ENCODE data around the gene CACNA1C. TPM values are rescaled to one million over a fixed set of nuclear protein-coding genes. Genes with fewer than 3 reads are reported as not detected.

CACNA1C gene
- total and polyA plus RNA-seq, 2 of the 4 experiments (the other 2 are of a cell fraction) = 1.6 to 2.6 TPM

DNA sequence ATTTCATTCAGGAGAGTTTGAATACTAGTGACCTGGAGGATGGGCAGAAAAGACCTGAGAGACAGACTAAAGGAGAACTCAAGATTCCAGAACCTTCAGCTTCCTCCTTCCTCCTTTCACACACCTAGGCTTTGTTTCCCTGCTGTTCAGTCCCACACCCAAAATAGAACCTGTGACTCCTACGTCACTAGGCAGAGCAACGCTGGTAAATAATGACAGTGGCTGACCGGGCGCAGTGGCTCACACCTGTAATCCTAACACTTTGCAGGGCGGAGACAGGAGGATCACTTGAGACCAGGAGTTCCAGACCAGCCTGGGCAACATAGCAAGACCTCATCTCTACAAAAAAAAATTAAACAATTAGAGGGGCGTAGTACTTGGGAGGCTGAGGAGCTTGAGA is 575.6 kb downstream of the CACNA1C start:
- BruUV-seq (replicated peaks) = no TSS peak
- Histone ChIP-seq H2AK5ac (ENCODE audit: low read depth, low read length) (no peak overlapping the region), H4K8ac (ENCODE audit: low read depth in 2 of 2, low read length in 2 of 2) (no peak overlapping the region), H2BK120ac (ENCODE audit: low read depth, low read length) (no peak overlapping the region), H3K9ac (ENCODE audit: low read depth, low read length) (no peak overlapping the region), H4K20me1 (ENCODE audit: insufficient read depth, low read length) (no peaks in the 10 kb centered on the region), H3K9me1 (ENCODE audit: insufficient read depth, low read length) (no peaks in the 10 kb centered on the region), H3K9me3 (ENCODE audit: control insufficient read depth, insufficient read depth, low read length) (no peaks in the 10 kb centered on the region), H2AFZ (replicated peaks; ENCODE audit: low read length, poor library complexity) (no peak overlapping the region), H2AK9ac (replicated peaks; ENCODE audit: low read depth, low read length, poor library complexity) (no peak overlapping the region), H3K14ac (replicated peaks; ENCODE audit: low read depth, low read length) (no peak overlapping the region), H4K5ac (ENCODE audit: low read depth, low read length) (no peak overlapping the region), H2BK5ac (ENCODE audit: low read depth, low read length, poor library complexity, severe bottlenecking) (no peak overlapping the region), H3K27ac (ENCODE audit: insufficient read depth, low read length) (no peak overlapping the region), H3K27me3 (ENCODE audit: control insufficient read depth, insufficient read depth, low read length) (no peaks in the 10 kb centered on the region; the same call in 1 of the 2 replicates), H3K79me1 (ENCODE audit: low read depth in 1 of 2, low read length in 2 of 2) (no peaks in the 10 kb centered on the region), H3K4me3 (ENCODE audit: insufficient read depth, low read depth, low read length) (no peak overlapping the region), H3K4me2 (ENCODE audit: low read depth, low read length) (no peak overlapping the region), H3K36me3 (ENCODE audit: control insufficient read depth, insufficient read depth, low read length) (peaks cover 5% of the 10 kb centered on the region), H2BK15ac (ENCODE audit: low read depth, low read length) (no peak overlapping the region), H3K4ac (ENCODE audit: low read depth, low read length) (no peak overlapping the region), H3K23ac (ENCODE audit: low read depth, low read length) (no peak overlapping the region), H3K4me1 (ENCODE audit: control insufficient read depth, insufficient read depth, low read length) (no peaks in the 10 kb centered on the region), H3K56ac (ENCODE audit: extremely low read depth, insufficient read depth, low read length) (no peak overlapping the region), H4K91ac (ENCODE audit: insufficient read depth, low read depth, low read length) (no peak overlapping the region), H3K18ac (ENCODE audit: low read depth, low read length) (no peak overlapping the region), H2BK20ac (ENCODE audit: low read depth, low read length) (no peak overlapping the region)
- intact Hi-C loops (cut with micrococcal nuclease) = no loop called here
- ChIA-PET CTCF (no interaction called here), POLR2A (ENCODE audit: unreplicated experiment) (no interaction called here)
- no CpG with 5 or more reads among the region's 6 CpGs for WGBS, 2 experiments (ENCODE audit: extremely low coverage in 2 of 2, insufficient read length in 1 of 2)
- ATAC-seq (ENCODE audit: low read depth) (no peak), DNase-seq (no peak)
- dilution Hi-C loops (cut with HindIII; ENCODE audit: low sequenced_read_pairs, unreplicated experiment) = no loop called here
- TF ChIP-seq POLR2A (IDR thresholded peaks at IDR 0.05; ENCODE audit: low read depth, low read length) (no peak), MAFK (IDR thresholded peaks at IDR 0.05; ENCODE audit: low read depth, low read length) (no peak)
- in situ Hi-C loops (cut with MboI; ENCODE audit: low sequenced_read_pairs) = no loop called here

Data from IMR-90 (cell line).